HEK293 (cell line): ENCODE data around the gene TOMM40.

Source experiments
- GLIS1 ChIP-seq: fragments of 450-650 bp; formaldehyde crosslinking; IDR thresholded peaks from 2 replicates; pipeline ENCODE4 v1.5.1; 2016; ENCODE audit warnings: missing biosample characterization, missing genetic modification characterization
- GLIS2 ChIP-seq: fragments of 450-650 bp; formaldehyde crosslinking; IDR thresholded peaks from 2 replicates; pipeline ENCODE4 v1.5.1; 2016; ENCODE audit warnings: missing biosample characterization, missing genetic modification characterization
- IKZF3 ChIP-seq: fragments of 450-650 bp; IDR thresholded peaks from 2 replicates; pipeline ENCODE4 v1.5.0; 2018; ENCODE audit warnings: missing biosample characterization, mild to moderate bottlenecking, missing genetic modification characterization, moderate library complexity
- KLF16 ChIP-seq: fragments of 450-650 bp; formaldehyde crosslinking; IDR thresholded peaks from 2 replicates; pipeline ENCODE4 v1.5.1; 2017; ENCODE audit warnings: missing biosample characterization, missing genetic modification characterization
- MZF1 ChIP-seq: fragments of 450-650 bp; formaldehyde crosslinking; IDR thresholded peaks from 2 replicates; pipeline ENCODE4 v1.5.1; 2017; ENCODE audit warnings: missing biosample characterization, missing genetic modification characterization, borderline replicate concordance
- ZBTB20 ChIP-seq: fragments of 450-650 bp; formaldehyde crosslinking; IDR thresholded peaks from 2 replicates; pipeline ENCODE4 v1.5.1; 2016; ENCODE audit warnings: missing biosample characterization, missing genetic modification characterization
- ZNF10 ChIP-seq: fragments of 450-650 bp; formaldehyde crosslinking; IDR thresholded peaks from 2 replicates; pipeline ENCODE4 v1.5.1; 2017; ENCODE audit warnings: missing biosample characterization, missing genetic modification characterization
- ZNF133 ChIP-seq: fragments of 450-650 bp; formaldehyde crosslinking; IDR thresholded peaks from 2 replicates; pipeline ENCODE4 v1.5.1; 2016; ENCODE audit warnings: missing biosample characterization, missing genetic modification characterization
- ZNF138 ChIP-seq: fragments of 450-650 bp; formaldehyde crosslinking; IDR thresholded peaks from 2 replicates; pipeline ENCODE4 v1.5.1; 2016; ENCODE audit warnings: missing biosample characterization, missing genetic modification characterization, borderline replicate concordance
- ZNF155 ChIP-seq: fragments of 450-650 bp; formaldehyde crosslinking; IDR thresholded peaks from 2 replicates; pipeline ENCODE4 v1.5.1; 2016; ENCODE audit warnings: missing biosample characterization, missing genetic modification characterization
- ZNF23 ChIP-seq: fragments of 450-650 bp; formaldehyde crosslinking; IDR thresholded peaks from 2 replicates; pipeline ENCODE4 v1.5.1; 2016; ENCODE audit warnings: missing biosample characterization, missing genetic modification characterization, borderline replicate concordance
- ZNF335 ChIP-seq: fragments of 450-650 bp; formaldehyde crosslinking; conservative IDR thresholded peaks from 2 replicates; pipeline ENCODE4 v1.5.1; 2016; ENCODE audit warnings: missing biosample characterization, missing genetic modification characterization
- ZNF404 ChIP-seq: fragments of 450-650 bp; formaldehyde crosslinking; IDR thresholded peaks from 2 replicates; pipeline ENCODE4 v1.5.1; 2017; ENCODE audit warnings: missing biosample characterization, missing genetic modification characterization
- ZNF416 ChIP-seq: fragments of 450-650 bp; formaldehyde crosslinking; IDR thresholded peaks from 2 replicates; pipeline ENCODE4 v1.5.1; 2016; ENCODE audit warnings: missing biosample characterization, missing genetic modification characterization
- ZNF548 ChIP-seq: fragments of 450-650 bp; formaldehyde crosslinking; IDR thresholded peaks from 2 replicates; pipeline ENCODE4 v1.5.1; 2016; ENCODE audit warnings: missing biosample characterization, missing genetic modification characterization
- ZNF600 ChIP-seq: fragments of 450-650 bp; formaldehyde crosslinking; IDR thresholded peaks from 2 replicates; pipeline ENCODE4 v1.5.1; 2016; ENCODE audit warnings: missing biosample characterization, missing genetic modification characterization
- TF ChIP-seq, protein P1 (sequence below): fragments of 450-650 bp; formaldehyde crosslinking; IDR thresholded peaks from 2 replicates; pipeline ENCODE4 v1.5.1; 2016; ENCODE audit warnings: missing biosample characterization, missing genetic modification characterization
- TF ChIP-seq, protein P2 (sequence below): fragments of 450-650 bp; formaldehyde crosslinking; IDR thresholded peaks from 2 replicates; pipeline ENCODE4 v1.5.1; 2016; ENCODE audit warnings: missing biosample characterization, missing genetic modification characterization
- TF ChIP-seq, protein P3 (sequence below): fragments of 450-650 bp; formaldehyde crosslinking; conservative IDR thresholded peaks from 2 replicates; pipeline ENCODE4 v1.5.1; 2016; ENCODE audit warnings: low read depth, missing biosample characterization, missing genetic modification characterization
- TF ChIP-seq, protein P4 (sequence below): fragments of 450-650 bp; formaldehyde crosslinking; IDR thresholded peaks from 2 replicates; pipeline ENCODE4 v1.5.1; 2016; ENCODE audit warnings: missing biosample characterization, missing genetic modification characterization

Gene TOMM40

DNA sequence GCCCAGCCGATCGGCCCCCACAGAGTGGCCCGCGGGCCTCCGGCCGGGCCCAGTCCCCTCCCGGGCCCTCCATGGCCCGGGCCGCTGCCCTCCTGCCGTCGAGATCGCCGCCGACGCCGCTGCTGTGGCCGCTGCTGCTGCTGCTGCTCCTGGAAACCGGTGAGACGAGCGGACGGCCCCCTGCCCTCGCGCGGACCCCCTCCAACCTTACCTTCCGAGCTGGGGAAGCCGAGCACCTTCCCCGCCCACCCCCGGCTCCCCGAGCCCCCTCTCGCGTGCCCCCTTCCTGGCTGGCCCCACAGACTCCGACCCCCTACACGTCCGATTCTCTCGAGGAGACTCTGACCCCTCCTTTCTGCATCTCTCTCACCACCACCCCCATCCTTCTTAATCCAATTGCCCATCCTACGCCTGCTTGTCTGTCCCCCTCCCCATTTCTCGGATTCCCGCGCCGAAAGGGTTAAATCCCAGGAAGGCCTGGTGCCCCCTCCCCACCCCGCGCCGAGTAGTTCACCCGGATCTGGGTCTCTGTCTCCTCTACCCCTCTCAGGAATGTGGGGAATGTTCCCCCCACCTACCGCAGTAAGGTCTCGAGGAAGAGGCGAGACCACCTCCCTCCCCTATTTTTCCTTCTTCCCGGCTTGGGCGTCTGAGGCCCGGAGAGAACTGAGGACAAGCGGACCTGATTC lies 44.5 kb upstream of the TOMM40 start (continued):
- TF ChIP-seq, protein P1, sequence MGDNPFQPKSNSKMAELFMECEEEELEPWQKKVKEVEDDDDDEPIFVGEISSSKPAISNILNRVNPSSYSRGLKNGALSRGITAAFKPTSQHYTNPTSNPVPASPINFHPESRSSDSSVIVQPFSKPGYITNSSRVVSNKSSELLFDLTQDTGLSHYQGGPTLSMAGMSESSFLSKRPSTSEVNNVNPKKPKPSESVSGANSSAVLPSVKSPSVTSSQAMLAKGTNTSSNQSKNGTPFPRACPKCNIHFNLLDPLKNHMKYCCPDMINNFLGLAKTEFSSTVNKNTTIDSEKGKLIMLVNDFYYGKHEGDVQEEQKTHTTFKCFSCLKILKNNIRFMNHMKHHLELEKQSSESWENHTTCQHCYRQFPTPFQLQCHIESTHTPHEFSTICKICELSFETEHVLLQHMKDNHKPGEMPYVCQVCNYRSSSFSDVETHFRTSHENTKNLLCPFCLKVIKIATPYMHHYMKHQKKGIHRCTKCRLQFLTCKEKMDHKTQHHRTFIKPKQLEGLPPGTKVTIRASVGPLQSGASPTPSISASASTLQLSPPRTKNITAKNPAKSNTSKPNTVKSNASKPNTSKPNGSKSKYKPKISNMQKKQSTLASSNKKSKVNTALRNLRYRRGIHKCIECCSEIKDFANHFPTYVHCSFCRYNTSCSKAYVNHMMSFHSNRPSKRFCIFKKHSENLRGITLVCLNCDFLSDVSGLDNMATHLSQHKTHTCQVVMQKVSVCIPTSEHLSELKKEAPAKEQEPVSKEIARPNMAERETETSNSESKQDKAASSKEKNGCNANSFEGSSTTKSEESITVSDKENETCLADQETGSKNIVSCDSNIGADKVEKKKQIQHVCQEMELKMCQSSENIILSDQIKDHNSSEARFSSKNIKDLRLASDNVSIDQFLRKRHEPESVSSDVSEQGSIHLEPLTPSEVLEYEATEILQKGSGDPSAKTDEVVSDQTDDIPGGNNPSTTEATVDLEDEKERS (tag by site-specific recombination): no peak
- TF ChIP-seq MZF1 (tag by site-specific recombination) (no peak), ZNF548 (tag by site-specific recombination) (no peak), ZNF10 (tag by site-specific recombination) (no peak), ZNF23 (tag by site-specific recombination) (no peak), IKZF3 (tag by site-specific recombination) (peak; percentile 34; the same call in 1 of the 2 replicates), GLIS2 (tag by site-specific recombination) (peak; percentile 64), ZNF138 (tag by site-specific recombination) (no peak), ZNF600 (0 out of 2 replicates have a peak, but pooled peaks have one; percentile 37), KLF16 (tag by site-specific recombination) (0 out of 2 replicates have a peak, but pooled peaks have one; percentile 32), ZNF416 (tag by site-specific recombination) (no peak), ZNF155 (tag by site-specific recombination) (no peak), ZNF335 (tag by site-specific recombination) (0 out of 2 replicates have a peak, but pooled peaks have one; percentile 43), ZNF133 (tag by site-specific recombination) (no peak), GLIS1 (tag by site-specific recombination) (peak; percentile 26; the same call in 1 of the 2 replicates), ZBTB20 (tag by site-specific recombination) (0 out of 2 replicates have a peak, but pooled peaks have one; percentile 36), ZNF404 (tag by site-specific recombination) (no peak)
- TF ChIP-seq, protein P2, sequence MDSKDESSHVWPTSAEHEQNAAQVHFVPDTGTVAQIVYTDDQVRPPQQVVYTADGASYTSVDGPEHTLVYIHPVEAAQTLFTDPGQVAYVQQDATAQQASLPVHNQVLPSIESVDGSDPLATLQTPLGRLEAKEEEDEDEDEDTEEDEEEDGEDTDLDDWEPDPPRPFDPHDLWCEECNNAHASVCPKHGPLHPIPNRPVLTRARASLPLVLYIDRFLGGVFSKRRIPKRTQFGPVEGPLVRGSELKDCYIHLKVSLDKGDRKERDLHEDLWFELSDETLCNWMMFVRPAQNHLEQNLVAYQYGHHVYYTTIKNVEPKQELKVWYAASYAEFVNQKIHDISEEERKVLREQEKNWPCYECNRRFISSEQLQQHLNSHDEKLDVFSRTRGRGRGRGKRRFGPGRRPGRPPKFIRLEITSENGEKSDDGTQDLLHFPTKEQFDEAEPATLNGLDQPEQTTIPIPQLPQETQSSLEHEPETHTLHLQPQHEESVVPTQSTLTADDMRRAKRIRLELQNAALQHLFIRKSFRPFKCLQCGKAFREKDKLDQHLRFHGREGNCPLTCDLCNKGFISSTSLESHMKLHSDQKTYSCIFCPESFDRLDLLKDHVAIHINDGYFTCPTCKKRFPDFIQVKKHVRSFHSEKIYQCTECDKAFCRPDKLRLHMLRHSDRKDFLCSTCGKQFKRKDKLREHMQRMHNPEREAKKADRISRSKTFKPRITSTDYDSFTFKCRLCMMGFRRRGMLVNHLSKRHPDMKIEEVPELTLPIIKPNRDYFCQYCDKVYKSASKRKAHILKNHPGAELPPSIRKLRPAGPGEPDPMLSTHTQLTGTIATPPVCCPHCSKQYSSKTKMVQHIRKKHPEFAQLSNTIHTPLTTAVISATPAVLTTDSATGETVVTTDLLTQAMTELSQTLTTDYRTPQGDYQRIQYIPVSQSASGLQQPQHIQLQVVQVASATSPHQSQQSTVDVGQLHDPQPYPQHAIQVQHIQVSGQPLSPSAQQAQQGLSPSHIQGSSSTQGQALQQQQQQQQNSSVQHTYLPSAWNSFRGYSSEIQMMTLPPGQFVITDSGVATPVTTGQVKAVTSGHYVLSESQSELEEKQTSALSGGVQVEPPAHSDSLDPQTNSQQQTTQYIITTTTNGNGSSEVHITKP: peak; percentile 58
- TF ChIP-seq, protein P3, sequence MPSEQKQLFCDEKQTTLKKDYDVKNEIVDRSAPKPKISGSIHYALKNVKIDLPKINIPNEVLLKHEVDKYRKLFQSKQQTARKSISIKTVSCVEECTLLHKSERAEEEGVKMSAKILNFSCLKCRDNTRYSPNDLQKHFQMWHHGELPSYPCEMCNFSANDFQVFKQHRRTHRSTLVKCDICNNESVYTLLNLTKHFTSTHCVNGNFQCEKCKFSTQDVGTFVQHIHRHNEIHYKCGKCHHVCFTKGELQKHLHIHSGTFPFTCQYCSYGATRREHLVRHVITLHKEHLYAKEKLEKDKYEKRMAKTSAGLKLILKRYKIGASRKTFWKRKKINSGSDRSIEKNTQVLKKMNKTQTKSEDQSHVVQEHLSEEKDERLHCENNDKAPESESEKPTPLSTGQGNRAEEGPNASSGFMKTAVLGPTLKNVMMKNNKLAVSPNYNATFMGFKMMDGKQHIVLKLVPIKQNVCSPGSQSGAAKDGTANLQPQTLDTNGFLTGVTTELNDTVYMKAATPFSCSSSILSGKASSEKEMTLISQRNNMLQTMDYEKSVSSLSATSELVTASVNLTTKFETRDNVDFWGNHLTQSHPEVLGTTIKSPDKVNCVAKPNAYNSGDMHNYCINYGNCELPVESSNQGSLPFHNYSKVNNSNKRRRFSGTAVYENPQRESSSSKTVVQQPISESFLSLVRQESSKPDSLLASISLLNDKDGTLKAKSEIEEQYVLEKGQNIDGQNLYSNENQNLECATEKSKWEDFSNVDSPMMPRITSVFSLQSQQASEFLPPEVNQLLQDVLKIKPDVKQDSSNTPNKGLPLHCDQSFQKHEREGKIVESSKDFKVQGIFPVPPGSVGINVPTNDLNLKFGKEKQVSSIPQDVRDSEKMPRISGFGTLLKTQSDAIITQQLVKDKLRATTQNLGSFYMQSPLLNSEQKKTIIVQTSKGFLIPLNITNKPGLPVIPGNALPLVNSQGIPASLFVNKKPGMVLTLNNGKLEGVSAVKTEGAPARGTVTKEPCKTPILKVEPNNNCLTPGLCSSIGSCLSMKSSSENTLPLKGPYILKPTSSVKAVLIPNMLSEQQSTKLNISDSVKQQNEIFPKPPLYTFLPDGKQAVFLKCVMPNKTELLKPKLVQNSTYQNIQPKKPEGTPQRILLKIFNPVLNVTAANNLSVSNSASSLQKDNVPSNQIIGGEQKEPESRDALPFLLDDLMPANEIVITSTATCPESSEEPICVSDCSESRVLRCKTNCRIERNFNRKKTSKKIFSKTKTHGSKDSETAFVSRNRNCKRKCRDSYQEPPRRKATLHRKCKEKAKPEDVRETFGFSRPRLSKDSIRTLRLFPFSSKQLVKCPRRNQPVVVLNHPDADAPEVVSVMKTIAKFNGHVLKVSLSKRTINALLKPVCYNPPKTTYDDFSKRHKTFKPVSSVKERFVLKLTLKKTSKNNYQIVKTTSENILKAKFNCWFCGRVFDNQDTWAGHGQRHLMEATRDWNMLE: no peak
- TF ChIP-seq, protein P4, sequence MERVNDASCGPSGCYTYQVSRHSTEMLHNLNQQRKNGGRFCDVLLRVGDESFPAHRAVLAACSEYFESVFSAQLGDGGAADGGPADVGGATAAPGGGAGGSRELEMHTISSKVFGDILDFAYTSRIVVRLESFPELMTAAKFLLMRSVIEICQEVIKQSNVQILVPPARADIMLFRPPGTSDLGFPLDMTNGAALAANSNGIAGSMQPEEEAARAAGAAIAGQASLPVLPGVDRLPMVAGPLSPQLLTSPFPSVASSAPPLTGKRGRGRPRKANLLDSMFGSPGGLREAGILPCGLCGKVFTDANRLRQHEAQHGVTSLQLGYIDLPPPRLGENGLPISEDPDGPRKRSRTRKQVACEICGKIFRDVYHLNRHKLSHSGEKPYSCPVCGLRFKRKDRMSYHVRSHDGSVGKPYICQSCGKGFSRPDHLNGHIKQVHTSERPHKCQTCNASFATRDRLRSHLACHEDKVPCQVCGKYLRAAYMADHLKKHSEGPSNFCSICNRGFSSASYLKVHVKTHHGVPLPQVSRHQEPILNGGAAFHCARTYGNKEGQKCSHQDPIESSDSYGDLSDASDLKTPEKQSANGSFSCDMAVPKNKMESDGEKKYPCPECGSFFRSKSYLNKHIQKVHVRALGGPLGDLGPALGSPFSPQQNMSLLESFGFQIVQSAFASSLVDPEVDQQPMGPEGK (tag by site-specific recombination): peak; percentile 57
